ENCODE results near the gene TAF4.
"Not testable (repeated sequence)": the region's sequence is repeated elsewhere in the genome, so short reads cannot be mapped to it uniquely, and the experiment has no call there.

Gene TAF4

DNA sequence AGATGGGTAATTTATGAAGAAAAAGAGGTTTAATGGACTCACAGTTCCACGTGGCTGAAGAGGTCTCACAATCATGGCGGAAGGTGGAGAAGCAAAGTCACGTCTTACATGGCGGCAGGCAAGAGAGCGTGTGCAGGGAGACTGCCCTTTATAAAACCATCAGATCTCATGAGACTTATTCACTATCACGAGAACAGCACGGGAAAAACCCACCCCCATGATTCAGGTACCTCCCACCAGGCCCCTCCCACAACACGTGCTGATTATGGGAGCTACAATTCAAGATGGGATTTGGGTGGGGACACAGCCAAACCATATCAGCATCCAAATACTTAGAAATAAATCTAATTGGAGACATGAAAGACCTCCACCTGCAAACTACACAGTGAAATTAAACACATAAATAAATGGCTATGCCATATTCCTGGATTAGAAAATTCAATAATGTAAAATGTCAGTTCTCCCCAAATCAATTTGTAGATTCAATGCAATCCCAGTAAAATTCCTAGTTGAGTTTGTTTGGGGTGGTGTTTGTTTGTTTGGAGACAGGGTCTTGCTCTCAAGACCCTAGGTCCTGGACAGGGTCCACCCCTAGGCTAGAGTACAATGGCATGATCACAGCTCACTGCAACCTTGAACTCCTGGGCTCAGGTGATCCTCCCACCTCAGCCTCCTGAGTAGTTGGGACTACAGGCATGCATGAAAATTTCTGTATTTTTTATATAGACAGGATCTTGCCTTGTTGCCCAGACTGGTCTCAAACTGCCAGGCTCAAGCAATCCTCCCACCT is 101.6 kb downstream of the TAF4 start:
- no peak for DNase-seq (ENCODE audit: low read depth in 2 of 2)

DNA sequence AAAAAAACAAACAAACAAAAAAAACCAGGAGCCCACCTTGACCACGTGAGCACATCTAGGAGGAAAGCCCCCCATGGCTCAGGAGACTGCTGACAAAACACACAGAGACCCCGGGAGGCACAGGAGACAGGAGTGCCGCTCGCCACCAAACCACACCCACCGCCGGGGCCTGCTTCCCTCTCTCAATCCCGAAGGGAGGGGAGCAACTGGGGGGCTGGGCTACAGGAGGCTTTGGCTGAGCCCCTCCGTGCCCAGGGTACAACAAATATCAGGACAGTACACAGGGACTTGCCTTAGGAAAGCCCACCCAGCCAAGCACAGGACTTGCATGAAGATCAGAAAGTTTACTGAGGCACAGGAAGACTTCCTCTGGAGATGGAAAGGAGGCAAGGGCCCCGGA is 102.5 kb downstream of the TAF4 start:
- DNase-seq (ENCODE audit: low read depth in 2 of 2), result no peak

DNA sequence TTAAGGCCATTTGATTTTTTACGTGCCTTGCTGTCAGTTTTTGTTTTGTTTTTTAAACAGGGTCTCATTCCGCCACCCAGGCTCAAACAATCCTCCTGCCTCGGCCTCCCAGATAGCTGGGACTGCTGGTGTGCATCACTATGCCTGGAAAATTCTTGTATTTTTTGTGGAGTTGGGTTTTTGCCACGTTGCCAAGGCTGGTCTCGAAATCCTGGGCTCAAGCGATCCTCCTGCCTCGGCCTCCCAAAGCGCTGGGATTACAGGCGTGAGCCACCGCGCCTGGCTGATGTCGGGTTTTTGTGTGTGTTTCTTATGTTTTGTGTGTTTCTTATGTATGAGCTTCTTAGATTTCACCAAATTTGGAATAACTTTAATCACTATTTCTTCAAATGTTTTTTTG is 104.8 kb downstream of the TAF4 start:
- no peak for DNase-seq (ENCODE audit: low read depth in 2 of 2)

DNA sequence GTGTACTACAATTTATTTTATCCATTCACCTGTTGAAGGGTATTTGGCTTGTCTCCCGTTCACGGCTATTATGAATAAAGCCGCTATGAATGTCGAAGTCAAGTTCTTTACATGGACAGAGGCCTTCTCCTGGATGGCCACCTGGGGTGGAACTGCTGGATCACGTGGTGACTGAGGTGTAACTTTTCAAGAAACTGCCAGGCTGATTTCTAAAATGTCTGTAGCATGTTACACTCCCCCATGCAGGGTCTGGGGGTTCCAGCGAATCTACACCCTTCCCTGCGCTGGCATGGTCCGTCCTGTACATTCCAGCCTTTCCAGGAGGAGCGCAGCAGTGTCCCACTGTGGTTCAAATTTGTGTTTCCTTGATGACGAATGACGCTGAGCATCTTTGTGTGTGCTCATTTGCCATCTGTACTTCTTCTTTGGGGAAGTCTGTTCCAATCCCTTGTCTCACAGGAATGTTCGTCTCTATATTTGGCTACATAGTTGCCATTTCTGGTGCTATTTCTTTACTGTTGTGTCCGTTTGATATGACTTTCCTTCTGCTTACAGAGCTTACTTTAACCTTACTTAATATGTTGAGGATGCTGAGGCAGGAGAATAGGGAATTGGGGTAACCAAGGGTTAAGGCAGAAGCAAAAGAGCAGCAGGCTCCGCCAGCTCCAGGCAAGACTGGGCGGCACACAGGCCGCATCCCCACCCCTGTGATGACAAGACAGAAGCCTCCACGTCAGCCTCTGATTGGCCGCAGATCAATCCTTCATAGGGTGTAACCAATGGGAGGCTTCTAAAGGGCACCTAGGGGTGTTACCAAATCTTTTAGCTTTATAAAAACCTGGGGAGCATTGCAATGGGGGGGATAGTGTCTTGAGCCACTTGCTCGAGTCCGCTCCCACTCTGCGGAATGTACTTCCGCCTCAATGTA is 106.6 kb downstream of the TAF4 start:
- no peak for DNase-seq (ENCODE audit: low read depth in 2 of 2)

DNA sequence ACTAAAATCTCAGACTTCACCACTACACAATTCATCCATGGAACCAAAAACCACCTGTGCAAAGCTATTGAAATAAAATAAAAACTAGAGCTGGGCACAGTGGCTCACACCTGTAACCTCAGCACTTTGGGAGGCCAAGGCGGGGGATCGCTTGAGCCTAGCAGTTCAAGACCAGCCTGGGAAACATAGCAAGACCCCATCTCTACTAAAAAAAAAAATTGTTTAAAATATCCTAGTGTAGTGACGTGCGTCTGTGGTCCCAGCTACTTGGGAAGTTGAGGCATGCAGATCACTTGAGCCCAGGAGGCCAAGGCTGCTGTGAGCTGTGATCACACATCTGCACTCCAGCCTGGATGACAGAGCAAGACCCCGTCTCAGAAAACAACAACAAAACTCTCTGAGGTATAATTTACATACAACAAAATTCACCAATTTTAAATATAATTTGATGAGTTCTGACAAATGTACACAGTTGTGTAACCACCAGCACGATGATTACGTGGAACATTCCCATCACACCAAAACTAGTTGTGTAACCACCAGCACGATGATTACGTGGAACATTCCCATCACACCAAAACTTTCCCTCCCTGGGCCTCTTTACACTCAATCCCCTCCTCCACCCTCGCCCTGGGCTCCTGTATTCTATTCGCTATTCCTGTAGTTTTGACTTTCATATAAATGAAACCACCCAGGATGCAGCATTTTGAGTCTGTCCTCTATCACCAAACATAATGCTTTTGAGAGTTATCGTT is 107.5 kb downstream of the TAF4 start:
- no peak for DNase-seq (ENCODE audit: low read depth in 2 of 2)

DNA sequence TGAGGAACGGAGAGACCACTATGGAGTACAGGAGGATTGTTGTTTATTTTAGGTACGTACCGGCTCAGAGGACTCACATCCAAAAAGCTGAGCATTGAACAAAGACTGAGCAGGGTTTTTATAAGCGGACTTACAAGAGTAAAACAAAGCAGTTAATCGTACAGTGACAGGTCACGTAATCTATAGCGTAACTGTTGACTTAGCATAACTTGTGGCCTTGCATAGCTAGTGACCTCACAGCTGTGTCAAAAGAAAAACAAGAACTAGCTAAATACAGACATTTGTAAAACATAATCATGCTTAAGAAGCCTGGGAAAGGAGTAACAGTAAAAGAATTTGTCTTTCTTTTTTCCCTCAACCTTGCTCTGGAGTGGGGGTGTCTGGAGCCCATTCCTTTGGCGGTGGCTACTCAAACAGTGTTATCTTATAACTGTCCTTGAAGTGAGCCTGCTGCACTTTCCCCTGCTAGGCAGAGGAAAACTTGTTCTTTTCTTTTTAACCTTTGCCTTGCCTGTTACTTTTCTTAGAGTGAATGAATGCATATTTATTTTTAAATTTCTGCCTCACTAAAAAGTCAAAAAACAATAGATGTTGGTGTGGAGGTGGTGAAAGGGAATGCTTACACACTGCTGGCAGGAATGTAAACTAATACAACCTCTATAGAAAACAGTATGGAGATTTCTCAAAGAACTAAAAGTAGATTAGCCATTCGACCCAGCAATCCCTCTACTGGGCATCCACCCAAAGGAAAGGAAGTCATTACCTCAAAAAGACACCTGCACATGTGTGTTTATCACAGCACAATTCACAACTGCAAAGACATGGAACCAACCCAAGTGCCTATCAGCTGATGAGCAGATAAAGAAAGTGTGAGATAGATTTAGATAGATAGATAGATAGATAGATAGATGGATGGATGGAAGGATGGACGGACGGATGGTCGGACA is 109.0 kb downstream of the TAF4 start:
- DNase-seq (ENCODE audit: low read depth in 2 of 2), result no peak

DNA sequence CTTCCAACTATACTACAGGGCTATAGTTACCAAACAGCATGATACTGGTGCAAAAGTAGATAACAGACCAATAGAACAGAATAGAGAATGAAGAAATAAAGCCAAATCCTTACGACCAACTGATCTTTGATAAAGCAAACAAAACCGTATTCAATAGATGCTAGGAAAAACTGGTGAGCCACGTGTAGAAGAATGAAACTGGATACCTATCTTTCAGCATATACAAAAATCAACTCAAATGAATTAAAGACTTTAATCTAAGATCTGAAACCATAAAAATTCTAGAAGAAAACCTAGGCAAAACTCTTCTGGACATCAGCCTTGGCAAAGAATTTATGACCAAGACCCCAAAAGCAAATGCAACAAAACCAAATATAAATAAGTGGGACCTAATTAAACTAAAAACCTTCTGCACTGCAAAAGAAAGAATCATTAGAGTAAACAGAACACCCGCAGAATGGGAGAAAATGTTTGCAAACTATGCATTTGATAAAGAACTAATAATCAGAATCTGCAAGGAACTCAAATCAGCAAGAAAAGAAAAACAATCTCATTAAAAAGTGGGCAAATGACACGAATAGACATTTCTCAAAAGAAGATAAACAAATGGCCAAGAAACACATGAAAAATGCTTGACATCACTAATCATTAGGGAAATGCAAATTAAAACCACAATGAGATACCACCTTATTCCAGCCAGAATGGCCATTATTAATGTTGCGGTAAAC is 109.8 kb downstream of the TAF4 start:
- DNase-seq (ENCODE audit: low read depth in 2 of 2), result no peak

DNA sequence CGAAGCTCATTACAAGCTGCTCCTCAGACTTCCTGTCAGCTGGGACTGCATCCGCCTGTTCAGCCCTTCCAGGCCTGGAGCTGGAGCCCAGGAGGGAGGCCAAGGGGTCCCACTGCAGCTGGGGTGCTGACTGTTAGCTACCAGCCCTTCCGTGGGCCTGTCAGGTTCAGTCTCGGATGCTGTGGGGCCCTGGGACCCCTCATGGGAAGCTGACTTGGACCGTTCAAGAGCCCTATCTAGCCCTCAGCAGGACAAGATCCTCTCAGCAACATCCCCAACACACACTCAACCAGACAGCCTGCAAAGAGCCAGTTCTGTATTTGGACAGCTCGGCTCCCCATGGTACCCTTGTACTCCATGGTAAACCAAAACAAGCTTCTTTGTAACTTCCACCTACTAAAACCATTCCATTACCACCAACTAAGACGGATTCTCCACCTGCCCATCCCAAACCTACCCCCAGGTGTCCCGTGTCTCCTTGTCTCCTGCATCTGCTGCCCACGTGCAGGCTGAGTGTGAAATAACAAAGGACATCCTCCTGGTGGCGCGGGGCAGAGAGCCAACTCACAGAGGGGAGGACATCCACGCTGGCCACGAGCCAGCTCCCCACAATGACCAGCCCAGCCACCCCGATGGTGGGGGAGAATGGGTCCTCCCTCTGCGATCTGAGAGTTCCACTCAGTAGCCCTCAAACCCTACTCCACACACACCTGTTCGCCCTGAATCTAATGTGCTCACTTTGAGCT is 111.2 kb downstream of the TAF4 start:
- DNase-seq (ENCODE audit: low read depth in 2 of 2), result no peak

DNA sequence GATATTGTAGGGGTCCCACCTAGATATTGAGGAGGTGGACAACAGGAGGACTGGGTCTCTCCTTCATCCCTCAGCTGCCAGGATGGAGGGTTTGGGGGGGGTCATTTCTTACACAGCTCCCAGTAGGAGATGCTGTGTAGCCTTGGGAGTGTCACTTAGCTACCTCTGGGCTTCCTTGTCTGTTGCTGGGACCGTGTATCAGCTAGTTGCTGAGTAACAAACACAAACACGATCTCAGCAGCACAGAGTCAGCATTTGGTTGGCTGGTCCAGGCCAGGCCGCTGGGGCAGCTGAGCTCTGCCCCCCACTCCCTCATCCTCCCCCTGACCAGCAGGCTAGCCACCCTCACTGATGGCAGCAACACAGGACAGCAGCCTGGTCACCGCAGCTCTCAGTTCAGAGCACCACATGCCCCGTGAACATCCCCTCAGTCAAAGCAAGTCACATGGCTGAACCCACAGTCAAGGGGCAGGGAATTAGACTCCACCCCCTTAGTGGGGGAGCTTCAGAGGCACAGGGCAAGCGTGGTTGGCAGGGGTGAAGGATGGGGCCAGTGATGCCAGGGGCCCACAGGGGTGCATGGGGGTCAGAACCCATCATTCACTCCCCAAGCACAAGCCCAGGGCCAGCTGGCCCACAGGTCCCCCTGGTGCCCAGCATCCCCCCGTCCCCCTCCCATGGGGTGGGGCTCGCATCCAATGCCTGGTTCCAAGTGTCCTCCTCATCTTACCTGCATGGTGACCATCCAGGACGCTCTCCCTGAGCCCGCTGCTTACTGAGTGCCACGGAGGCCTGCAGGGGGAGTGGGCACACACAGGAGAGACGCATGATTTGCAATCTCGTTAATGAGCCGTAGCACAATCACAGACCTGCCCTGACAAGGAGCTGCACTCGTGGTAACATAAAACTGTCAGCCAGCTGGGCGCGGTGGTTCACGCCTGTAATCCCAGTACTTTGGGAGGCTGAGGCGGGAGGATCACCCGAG is 112.4 kb downstream of the TAF4 start:
- DNase-seq (ENCODE audit: low read depth in 2 of 2), result no peak

DNA sequence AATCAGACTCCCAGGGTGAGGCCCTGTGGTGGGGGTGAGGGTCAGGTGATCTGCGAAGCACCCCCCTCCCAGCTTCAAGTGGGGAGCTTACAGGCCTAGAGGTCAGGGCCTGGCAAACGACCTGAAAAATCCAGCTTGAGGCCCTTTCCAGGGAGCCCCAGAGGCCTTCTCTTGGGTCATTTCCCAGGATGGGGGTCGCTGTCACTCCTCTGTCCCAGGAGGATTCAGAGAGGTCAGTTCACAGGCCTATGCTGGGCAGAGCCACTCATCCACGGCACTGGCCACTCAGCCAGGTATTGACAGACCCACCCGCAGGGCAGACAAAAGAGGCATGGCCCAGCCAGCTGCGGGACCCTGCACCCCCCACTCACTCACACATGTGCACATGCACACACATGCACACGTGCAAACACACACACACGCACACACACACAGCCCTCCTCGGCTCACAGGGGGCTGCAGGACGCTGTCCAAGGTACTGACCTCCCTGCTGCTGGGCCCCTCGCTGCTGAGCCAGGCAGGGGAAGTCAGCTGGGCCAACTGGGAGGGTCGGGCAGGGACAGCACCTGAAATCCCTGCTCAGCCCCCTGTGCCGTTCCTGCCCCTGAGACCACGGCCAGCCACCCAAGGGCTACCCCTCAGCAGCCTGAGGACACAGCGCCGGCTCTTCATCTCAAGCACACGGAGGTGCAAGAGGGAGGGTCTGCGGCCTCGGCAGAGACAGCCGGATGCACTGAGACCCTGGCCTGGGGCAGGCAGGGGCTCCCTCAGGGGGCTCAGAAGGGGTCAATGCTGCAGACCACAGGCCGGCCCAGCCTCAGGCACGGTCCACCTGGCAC is 113.8 kb downstream of the TAF4 start:
- no peak for DNase-seq (ENCODE audit: low read depth in 2 of 2)

DNA sequence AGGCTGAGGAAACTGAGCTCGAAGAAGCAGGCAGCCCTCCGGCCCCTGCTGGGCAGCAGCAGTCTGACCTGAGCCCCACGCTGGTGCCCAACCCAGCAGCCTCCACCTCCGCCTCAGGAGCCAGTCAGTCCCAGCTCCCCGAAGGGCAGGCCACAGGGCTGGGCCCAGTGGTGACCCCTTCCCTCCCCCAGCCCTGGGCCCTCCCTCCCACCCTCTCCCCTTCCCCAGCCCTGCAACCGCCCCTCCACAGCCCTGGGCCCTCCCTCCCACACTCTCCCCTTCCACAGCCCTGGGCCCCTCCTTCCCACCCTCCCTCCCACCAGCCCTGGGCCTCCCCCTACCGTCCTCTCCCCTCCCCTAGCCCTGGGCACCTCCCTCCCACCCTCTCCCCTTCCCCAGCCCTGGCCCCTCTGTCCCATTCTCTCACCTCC is 115.0 kb downstream of the TAF4 start:
- DNase-seq (ENCODE audit: low read depth in 2 of 2), result no peak

DNA sequence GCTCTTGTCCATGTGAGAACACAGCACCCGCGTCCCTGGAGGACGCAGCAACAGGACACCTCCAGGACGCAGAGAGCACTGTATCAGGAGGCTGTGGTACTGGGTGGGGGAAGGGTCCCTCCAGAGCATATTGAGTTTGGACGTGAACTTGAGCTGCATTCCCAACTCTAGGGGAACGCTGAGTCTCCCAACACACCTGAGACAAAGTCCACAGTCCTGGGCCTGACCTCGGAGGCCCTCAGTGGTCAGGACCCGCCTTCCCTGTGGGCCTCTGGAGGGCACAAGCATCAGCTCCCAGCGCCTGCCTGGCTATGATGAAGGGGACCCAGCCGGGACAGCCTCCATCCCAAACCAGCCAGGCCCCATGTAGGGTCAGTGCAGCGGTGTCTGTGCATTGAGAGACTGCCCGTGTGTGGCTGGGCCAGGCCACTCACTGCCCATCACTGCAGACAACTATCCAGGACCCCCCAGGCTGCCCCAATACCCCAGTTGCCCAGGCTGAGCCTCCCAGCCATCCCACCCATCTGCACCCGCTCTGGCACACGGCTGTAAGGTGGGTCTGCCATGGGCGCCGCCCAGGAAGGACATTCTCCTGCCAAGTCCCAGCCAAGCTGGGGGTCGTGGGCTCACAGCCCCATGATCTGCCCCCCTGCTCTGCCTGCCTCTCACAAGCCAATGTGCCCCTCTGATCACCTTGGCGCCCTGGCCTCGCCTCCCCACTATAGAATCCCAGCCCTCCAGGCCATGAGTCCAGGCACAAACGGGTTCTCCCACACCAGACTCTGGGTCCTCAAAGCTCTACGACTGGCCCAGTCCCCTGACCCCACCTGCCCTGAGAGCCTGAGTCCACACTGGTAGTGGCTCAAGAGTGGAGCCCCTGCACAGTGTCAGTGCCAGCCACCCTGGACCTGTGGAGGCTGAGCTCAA is 115.7 kb downstream of the TAF4 start:
- DNase-seq (ENCODE audit: low read depth in 2 of 2), result no peak

DNA sequence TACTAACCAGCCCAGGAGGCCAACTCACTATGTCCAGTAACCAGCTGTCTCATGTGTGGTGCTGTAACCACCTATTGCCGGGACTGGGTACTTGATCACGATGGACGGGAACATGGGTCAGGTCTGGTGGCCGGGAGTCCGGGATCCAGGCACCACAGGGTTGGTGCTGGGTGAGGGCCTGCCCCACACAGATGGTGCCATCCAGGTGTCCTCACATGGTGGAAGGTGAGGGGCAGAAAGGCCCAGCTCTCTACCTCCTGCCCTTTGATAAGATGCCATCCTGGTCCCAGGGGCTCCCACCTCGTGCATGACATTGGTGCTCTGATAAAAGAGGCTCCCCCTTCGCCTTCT is 116.3 kb downstream of the TAF4 start:
- DNase-seq (ENCODE audit: low read depth in 2 of 2), result no peak

DNA sequence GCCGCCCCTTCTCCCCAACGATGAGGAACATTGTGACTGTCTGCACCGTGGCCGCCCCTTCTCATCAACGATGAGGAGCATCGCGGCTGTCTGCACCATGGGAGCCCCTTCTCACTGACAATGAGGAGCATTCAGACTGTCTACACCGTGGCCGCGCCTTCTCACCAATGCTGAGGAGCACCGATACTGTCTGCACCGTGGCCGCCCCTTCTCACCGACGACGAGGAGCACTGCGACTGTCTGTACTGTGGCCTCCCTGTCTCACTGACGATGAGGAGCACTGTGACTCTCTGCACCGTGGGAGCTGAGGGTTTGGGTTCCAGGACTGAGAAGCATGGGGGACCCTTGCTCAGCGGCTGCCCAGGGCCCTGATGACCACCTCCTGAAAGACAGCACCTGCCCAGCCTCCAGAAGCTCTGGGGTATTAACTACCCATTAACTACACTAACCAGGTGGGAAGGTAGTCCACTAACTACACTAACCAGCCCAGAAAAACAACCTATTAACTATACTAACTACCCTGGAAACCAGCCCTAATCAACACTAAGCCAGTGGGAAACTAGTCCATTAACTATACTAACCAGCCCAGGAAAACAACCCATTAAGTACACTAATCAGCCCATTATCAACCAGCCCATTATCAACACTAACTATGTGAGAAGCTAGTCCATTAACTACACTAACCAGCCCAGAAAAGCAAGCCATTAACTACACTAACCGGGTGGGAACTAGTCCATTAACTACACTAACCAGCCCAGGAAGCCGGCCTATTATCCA is 116.9 kb downstream of the TAF4 start:
- DNase-seq (ENCODE audit: low read depth in 2 of 2), result no peak

DNA sequence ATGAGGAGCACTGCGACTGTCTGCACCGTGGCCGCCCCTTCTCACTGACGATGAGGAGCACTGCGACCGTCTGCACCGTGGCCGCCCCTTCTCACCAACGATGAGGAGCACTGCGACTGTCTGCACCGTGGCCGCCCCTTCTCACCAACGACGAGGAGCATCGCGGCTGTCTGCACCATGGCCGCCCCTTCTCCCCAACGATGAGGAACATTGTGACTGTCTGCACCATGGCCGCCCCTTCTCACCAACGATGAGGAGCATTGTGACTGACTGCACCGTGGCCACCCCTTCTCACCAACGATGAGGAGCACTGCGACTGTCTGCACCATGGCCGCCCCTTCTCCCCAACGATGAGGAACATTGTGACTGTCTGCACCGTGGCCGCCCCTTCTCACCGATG is 117.6 kb downstream of the TAF4 start:
- not testable (repeated sequence) for DNase-seq (ENCODE audit: low read depth in 2 of 2)

DNA sequence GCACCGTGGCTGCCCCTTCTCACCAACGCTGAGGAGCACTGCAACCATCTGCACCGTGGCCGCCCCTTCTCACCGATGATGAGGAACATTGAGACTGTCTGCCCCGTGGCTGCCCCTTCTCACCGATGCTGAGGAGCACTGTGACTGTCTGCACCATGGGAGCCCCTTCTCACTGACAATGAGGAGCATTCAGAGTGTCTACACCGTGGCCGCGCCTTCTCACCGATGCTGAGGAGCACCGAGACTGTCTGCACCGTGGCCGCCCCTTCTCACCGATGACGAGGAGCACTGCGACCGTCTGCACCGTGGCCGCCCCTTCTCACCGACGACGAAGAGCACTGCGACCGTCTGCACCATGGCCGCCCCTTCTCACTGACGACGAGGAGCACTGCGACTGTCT is 120.2 kb downstream of the TAF4 start:
- not testable (repeated sequence) for DNase-seq (ENCODE audit: low read depth in 2 of 2)
